H1 (cell line): ENCODE data around the gene HMG20A. TPM values are rescaled to one million over a fixed set of nuclear protein-coding genes. Genes with fewer than 3 reads are reported as not detected.

ENCODE experiments used
- CTCF ChIA-PET: fragments of 300-600 bp; sonication (Branson Sonifier 250); formaldehyde crosslinking; loops from one replicate; lab custom pipeline; 2021; ENCODE audit not compliant: partially characterized antibody; lab: Charles Lee
- POLR2A ChIA-PET: fragments of 300-600 bp; sonication (Branson Sonifier 250); formaldehyde crosslinking; loops from one replicate; lab custom pipeline; 2021; ENCODE audit warnings: inconsistent platforms; ENCODE audit not compliant: partially characterized antibody; lab: Charles Lee
- DNase-seq, 2 experiments: peaks; one replicate each; pipeline versions ENCODE4 v3.0.0 to v3.0.0-alpha.2; 2010 to 2022; ENCODE audit warnings: low spot score in 2 of 2, low read depth in 1 of 2, mixed read lengths in 1 of 2
- FAIRE-seq: peaks from 2 replicates; lab custom pipeline; 2011; peaks lifted over from hg19 to GRCh38; lab: Jason Lieb, UNC
- H2AFZ ChIP-seq: 2 replicates; pipeline ENCODE4 v1.8.1; 2012; ENCODE audit warnings: low read length, inconsistent platforms
- H2AK5ac ChIP-seq: 2 replicates; pipeline ENCODE4 v1.6.1; 2013; ENCODE audit warnings: low read depth, low read length
- H2BK120ac ChIP-seq: replicated peaks from 2 replicates; pipeline ENCODE3; 2013; ENCODE audit warnings: low read depth, low read length, inconsistent platforms
- H2BK12ac ChIP-seq: 2 replicates; pipeline ENCODE4 v1.6.1; 2013; ENCODE audit warnings: low read depth, low read length
- H2BK15ac ChIP-seq: 2 replicates; pipeline ENCODE4 v1.6.1; 2013; ENCODE audit warnings: low read length
- H2BK20ac ChIP-seq: 2 replicates; pipeline ENCODE4 v1.6.1; 2013; ENCODE audit warnings: low read length
- H2BK5ac ChIP-seq: 2 replicates; pipeline ENCODE4 v1.6.1; 2013; ENCODE audit warnings: low read depth, low read length
- H3K14ac ChIP-seq: 2 replicates; pipeline ENCODE4 v1.6.1; 2013; ENCODE audit warnings: inconsistent platforms; ENCODE audit not compliant: insufficient read length
- H3K18ac ChIP-seq: 2 replicates; pipeline ENCODE4 v1.6.1; 2013; ENCODE audit warnings: low read length; ENCODE audit errors: extremely low read depth
- H3K23ac ChIP-seq: 2 replicates; pipeline ENCODE4 v1.6.1; 2013; ENCODE audit warnings: inconsistent platforms; ENCODE audit not compliant: insufficient read length
- H3K23me2 ChIP-seq: 2 replicates; pipeline ENCODE4 v1.6.1; 2013; ENCODE audit warnings: low read depth, low read length
- H3K27ac ChIP-seq: 2 replicates; pipeline ENCODE4 v1.6.1; 2011; ENCODE audit warnings: low read depth, low read length, inconsistent platforms
- H3K27me3 ChIP-seq, 4 experiments: replicated peaks in 1 of 4; 1 replicate in 1 of 4; 2 replicates in 3 of 4; pipeline versions ENCODE4 v1.6.1 to v1.8.1; 2011 to 2013; ENCODE audit warnings: low read length in 3 of 4, mild to moderate bottlenecking in 3 of 4, inconsistent platforms in 2 of 4, mixed read lengths in 2 of 4, moderate library complexity in 1 of 4; ENCODE audit not compliant: control insufficient read depth in 3 of 4, insufficient read depth in 3 of 4; ENCODE audit errors: extremely low read depth in 1 of 4
- H3K36me3 ChIP-seq, 4 experiments: 2 replicates each; pipeline versions ENCODE4 v1.6.1 to v1.8.1; 2011 to 2013; ENCODE audit warnings: mild to moderate bottlenecking in 4 of 4, low read length in 3 of 4, moderate library complexity in 2 of 4, control low read depth in 1 of 4, inconsistent platforms in 1 of 4; ENCODE audit not compliant: insufficient read depth in 4 of 4, control insufficient read depth in 2 of 4
- H3K4ac ChIP-seq: replicated peaks from 2 replicates; pipeline ENCODE3; 2013; ENCODE audit warnings: low read length, low read depth, mixed read lengths, inconsistent platforms; ENCODE audit not compliant: insufficient read length
- H3K4me1 ChIP-seq, 4 experiments: replicated peaks in 1 of 4; 1 replicate in 1 of 4; 2 replicates in 3 of 4; pipeline versions ENCODE4 v1.6.1 to v1.8.1; 2011 to 2013; ENCODE audit warnings: low read length in 3 of 4, inconsistent platforms in 2 of 4, mixed read lengths in 1 of 4; ENCODE audit not compliant: insufficient read depth in 4 of 4, control insufficient read depth in 3 of 4
- H3K4me2 ChIP-seq, 2 experiments: 2 replicates each; pipeline versions ENCODE4 v1.6.1 to v1.8.1; 2011 to 2013; ENCODE audit warnings: low read depth in 2 of 2, low read length in 2 of 2, control low read depth in 1 of 2, inconsistent platforms in 1 of 2, mild to moderate bottlenecking in 1 of 2; ENCODE audit not compliant: insufficient read depth in 1 of 2
- H3K4me3 ChIP-seq, 4 experiments: fragments of 200-600, 300-600 bp in 1 of 4; sonication (generic), shearing (Covaris generic), sonication (Bioruptor Twin) in 1 of 4; 2 replicates each; pipeline versions ENCODE4 v1.5.1 to v1.8.1; 2011 to 2016; ENCODE audit warnings: low read length in 4 of 4, low read depth in 3 of 4, control low read depth in 2 of 4, inconsistent platforms in 2 of 4, mild to moderate bottlenecking in 2 of 4, mixed read lengths in 1 of 4, moderate library complexity in 1 of 4; ENCODE audit not compliant: insufficient read depth in 2 of 4; ENCODE audit errors: extremely low read depth in 1 of 4
- H3K56ac ChIP-seq: replicated peaks from 2 replicates; pipeline ENCODE3; 2013; ENCODE audit warnings: low read depth, mild to moderate bottlenecking, mixed read lengths, low read length, inconsistent platforms; ENCODE audit not compliant: insufficient read length
- H3K79me1 ChIP-seq: 2 replicates; pipeline ENCODE4 v1.6.1; 2013; ENCODE audit warnings: low read depth, low read length, control low read depth
- H3K79me2 ChIP-seq, 2 experiments: 2 replicates each; pipeline versions ENCODE4 v1.6.1 to v1.8.1; 2012 to 2013; ENCODE audit warnings: low read length in 2 of 2, mild to moderate bottlenecking in 2 of 2, inconsistent platforms in 1 of 2; ENCODE audit not compliant: insufficient read depth in 2 of 2, control insufficient read depth in 1 of 2
- H3K9ac ChIP-seq, 4 experiments: replicated peaks in 1 of 4; 1 replicate in 1 of 4; 2 replicates in 3 of 4; pipeline versions ENCODE4 v1.6.1 to v1.8.1; 2011 to 2013; ENCODE audit warnings: low read depth in 3 of 4, low read length in 3 of 4, control low read depth in 2 of 4, mild to moderate bottlenecking in 2 of 4, moderate library complexity in 2 of 4, inconsistent platforms in 1 of 4; ENCODE audit errors: extremely low read depth in 1 of 4
- H3K9me3 ChIP-seq, 2 experiments: 2 replicates each; pipeline versions ENCODE4 v1.6.1 to v1.8.1; 2012 to 2013; ENCODE audit warnings: mild to moderate bottlenecking in 2 of 2, moderate library complexity in 2 of 2, control low read depth in 1 of 2, inconsistent platforms in 1 of 2, low read depth in 1 of 2, low read length in 1 of 2, mixed read lengths in 1 of 2; ENCODE audit not compliant: insufficient read depth in 2 of 2
- H4K20me1 ChIP-seq, 2 experiments: replicated peaks in 1 of 2; 2 replicates each; pipeline versions ENCODE3 to v1.8.1; 2011 to 2013; ENCODE audit warnings: inconsistent platforms in 2 of 2, low read length in 2 of 2, mild to moderate bottlenecking in 1 of 2; ENCODE audit not compliant: insufficient read depth in 2 of 2, control insufficient read depth in 1 of 2
- H4K5ac ChIP-seq: 2 replicates; pipeline ENCODE4 v1.6.1; 2013; ENCODE audit warnings: low read length, low read depth, mixed read lengths, inconsistent platforms; ENCODE audit not compliant: insufficient read length
- H4K8ac ChIP-seq: 2 replicates; pipeline ENCODE4 v1.8.0; 2013; ENCODE audit warnings: mild to moderate bottlenecking, moderate library complexity, low read length, inconsistent platforms; ENCODE audit not compliant: insufficient read depth; ENCODE audit errors: extremely low read depth
- H4K91ac ChIP-seq: replicated peaks from 2 replicates; pipeline ENCODE3; 2013; ENCODE audit warnings: low read length, mixed read lengths, inconsistent platforms; ENCODE audit not compliant: insufficient read length
- CEBPB ChIP-seq: IDR thresholded peaks from 2 replicates; pipeline ENCODE4 v1.6.1; 2012; ENCODE audit warnings: low read depth, low read length
- JUND ChIP-seq: IDR thresholded peaks from 2 replicates; pipeline ENCODE4 v1.6.1; 2011; ENCODE audit warnings: mild to moderate bottlenecking, improper control_type of control experiment, low read length
- TAF7 ChIP-seq: optimal IDR thresholded peaks from 2 replicates; pipeline ENCODE3; 2011; ENCODE audit warnings: low read depth, mild to moderate bottlenecking, inconsistent platforms, low read length, moderate library complexity, borderline replicate concordance
- YY1 ChIP-seq: IDR thresholded peaks from 2 replicates; pipeline ENCODE4 v1.6.1; 2011; ENCODE audit warnings: low read depth, mild to moderate bottlenecking, low read length
- WGBS, 2 experiments: shearing (Covaris generic) in 1 of 2; methylation state at CpG; one replicate each; pipeline versions ENCODE4 v1.1.6 to v1.1.7; 2013 to 2015; ENCODE audit warnings: low lambda C conversion rate in 2 of 2, mixed read lengths in 2 of 2, inconsistent platforms in 1 of 2, low coverage in 1 of 2, missing lambda C conversion rate in 1 of 2; ENCODE audit not compliant: insufficient replicate concordance in 2 of 2, insufficient coverage in 1 of 2, insufficient read length in 1 of 2; ENCODE audit errors: extremely low coverage in 1 of 2, missing lambda C conversion rate in 1 of 2; 5-methylcytosine and 5-hydroxymethylcytosine counted together
- polyA plus RNA-seq, 7 experiments: library from polyadenylated mRNA; depleted of rRNA in 3 of 7; stranded (reverse) in 5 of 7; unstranded in 2 of 7; fragments of >200 nt in 5 of 7; fragments of 200-250 nt in 2 of 7; gene quantifications; 1 replicate in 5 of 7; 2 replicates in 1 of 7; 4 replicates in 1 of 7; pipeline versions ENCODE4 v1.2.1 to v1.2.3, GENCODE V29; 2011 to 2013; ENCODE audit warnings: missing spikeins in 2 of 7, mixed read lengths in 2 of 7
- total RNA-seq: library from RNA; stranded (reverse); fragmentation: NEBNext Ultra II Directional; extraction: Animal tissue kit (Norgen Biotek cat#: 25700); gene quantifications from 2 replicates; pipeline ENCODE4 v1.2.1, GENCODE V29; 2021

HMG20A gene
- total and polyA plus RNA-seq, 2 of the 8 experiments (the other 6 are each of a cell fraction or from before 2014, with no cell fraction given): 52.1 to 59.7 TPM

DNA sequence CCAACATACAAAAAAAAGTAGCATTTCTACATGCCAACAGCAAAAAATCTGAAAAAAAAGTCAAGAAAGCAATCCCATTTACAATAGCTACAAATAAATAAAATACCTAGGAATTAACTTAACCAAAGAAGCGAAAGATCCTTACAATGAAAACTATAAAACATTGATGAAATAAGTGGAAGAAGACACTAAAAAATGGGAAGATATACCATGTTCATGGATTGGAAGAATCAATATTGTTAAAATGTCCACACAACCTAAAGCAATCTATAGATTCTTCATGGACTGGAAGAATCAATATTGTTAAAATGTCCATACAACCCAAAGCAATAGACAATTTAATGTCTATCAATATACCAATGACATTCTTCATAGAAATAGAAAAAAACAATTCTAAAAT lies 21.8 kb upstream of the HMG20A start:
- no peak overlapping the region for H3K23ac ChIP-seq
- DNase-seq (no peak), FAIRE-seq (no peak)
- peaks cover 3% of the 10 kb centered on the region for H3K79me1 ChIP-seq
- H4K5ac ChIP-seq: no peak overlapping the region
- H3K27me3 ChIP-seq: no peaks in the 10 kb centered on the region
- H3K9me3 ChIP-seq: peaks cover 3 to 5% of the 10 kb centered on the region in 2 experiments; a peak in 2 of 4 replicates
- H4K91ac ChIP-seq: no peak overlapping the region
- H3K79me2 ChIP-seq: peaks cover 0 to 97% of the 10 kb centered on the region in 2 experiments; a peak in 3 of 4 replicates
- no peak overlapping the region for H3K27ac ChIP-seq
- no peaks in the 10 kb centered on the region; a peak in 2 of 8 replicates for H3K36me3 ChIP-seq
- H3K56ac ChIP-seq: no peak overlapping the region
- no peak overlapping the region for H3K4me2 ChIP-seq
- H3K9ac ChIP-seq: no peak overlapping the region
- ChIA-PET CTCF (no interaction called here), POLR2A (no interaction called here)
- no peak overlapping the region for H2AK5ac ChIP-seq
- no peak overlapping the region for H2BK12ac ChIP-seq
- H3K4me3 ChIP-seq: no peak overlapping the region
- no peak overlapping the region for H2BK120ac ChIP-seq
- H3K14ac ChIP-seq: no peak overlapping the region
- H3K4me1 ChIP-seq: no peaks in the 10 kb centered on the region
- H3K18ac ChIP-seq: no peak overlapping the region
- no peak overlapping the region for H2BK15ac ChIP-seq
- H4K8ac ChIP-seq: no peak overlapping the region
- H2AFZ ChIP-seq: no peak overlapping the region
- H4K20me1 ChIP-seq: peaks cover 0 to 2% of the 10 kb centered on the region in 2 experiments
- H3K4ac ChIP-seq: no peak overlapping the region
- no peak for TF ChIP-seq CEBPB
- no peak for TF ChIP-seq JUND
- TF ChIP-seq TAF7: no peak
- no peak for TF ChIP-seq YY1
- H2BK20ac ChIP-seq: no peak overlapping the region
- H2BK5ac ChIP-seq: no peak overlapping the region
- 92% methylated on average over 1 of the region's 1 CpG; no CpG with 5 or more reads in 1 of the 2 experiments for WGBS, 2 experiments
- H3K23me2 ChIP-seq: no peaks in the 10 kb centered on the region
